NCI-H82 treated with DMSO at 0.1 percent for 48 hours (cell line): ENCODE results near the gene FAAP100.

Experiments
- DNase-seq: peaks from one replicate; lab custom pipeline; 2025; ENCODE audit not compliant: unreplicated experiment; lab: John Stamatoyannopoulos, UW

FAAP100 gene

GRCh38 chr17:81512562-81513371, 39.4 kb downstream of the FAAP100 start, which contains the start of gene ACTG1:
Gene ACTG1 (minus strand): TSS chr17:81512799. CDS start chr17:81512354, 445 bp downstream.
- DNase-seq, result peak; percentile 81

GRCh38 chr17:81511804-81512561, 40.2 kb downstream of the FAAP100 start:
- no peak for DNase-seq

- DNase-seq, result no peak
These were observed 40.7 kb downstream of the FAAP100 start for GRCh38 chr17:81511554-81511803.

- DNase-seq, result no peak
These were observed 41.2 kb downstream of the FAAP100 start for GRCh38 chr17:81510785-81511553.

- no peak for DNase-seq
These were observed 42.0 kb downstream of the FAAP100 start for GRCh38 chr17:81509972-81510784.

GRCh38 chr17:81509207-81509971, 42.8 kb downstream of the FAAP100 start:
- no peak for DNase-seq

GRCh38 chr17:81508639-81509206, 43.4 kb downstream of the FAAP100 start:
- DNase-seq, result no peak

- DNase-seq, result no peak
These were observed 48.5 kb downstream of the FAAP100 start for GRCh38 chr17:81503619-81504018.

- no peak for DNase-seq
These were observed 49.6 kb downstream of the FAAP100 start for GRCh38 chr17:81502471-81503017.

- no peak for DNase-seq
These were observed 52.1 kb downstream of the FAAP100 start for GRCh38 chr17:81500047-81500446.

- no peak for DNase-seq
These were observed 52.6 kb downstream of the FAAP100 start for GRCh38 chr17:81499601-81499970.

- DNase-seq, result no peak
These were observed 53.1 kb downstream of the FAAP100 start for GRCh38 chr17:81498953-81499600.

- DNase-seq, result peak; percentile 51
These were observed 57.4 kb downstream of the FAAP100 start for GRCh38 chr17:81494626-81495377.

GRCh38 chr17:81493198-81494038, 58.7 kb downstream of the FAAP100 start:
- no peak for DNase-seq

- DNase-seq, result no peak
These were observed 59.4 kb downstream of the FAAP100 start for GRCh38 chr17:81492706-81493105.

GRCh38 chr17:81492202-81492601, 60.0 kb downstream of the FAAP100 start:
- no peak for DNase-seq

GRCh38 chr17:81491761-81492160, 60.4 kb downstream of the FAAP100 start:
- DNase-seq, result no peak
